HEK293 (cell line): ENCODE measurements around the gene CAD.
A peak's percentile ranks its signal among the peaks of the same experiment; 100 is the strongest.

ENCODE experiments used
- CTCF ChIA-PET: fragments of 350-600 bp; formaldehyde crosslinking; extraction: SDS; loops from one replicate; lab custom pipeline; 2021; ENCODE audit warnings: antibody characterized with exemption; lab: Yijun Ruan, JAX
- POLR2A ChIA-PET: fragments of 300-600 bp; formaldehyde crosslinking; extraction: SDS; loops from one replicate; lab custom pipeline; 2020; ENCODE audit warnings: antibody characterized with exemption, inconsistent platforms; lab: Yijun Ruan, JAX
- H3K27ac ChIP-seq: fragments of 200-500 bp; sonication (Bioruptor generic); 2 replicates; pipeline ENCODE4 v1.5.1; 2014; ENCODE audit warnings: low read depth, low read length, control low read depth, inconsistent platforms; ENCODE audit errors: extremely low read depth
- H3K36me3 ChIP-seq, 2 experiments: fragments of 200-500 bp in 1 of 2; sonication (Bioruptor generic) in 1 of 2; 1 replicate in 1 of 2; 2 replicates in 1 of 2; pipeline ENCODE4 v1.5.1; 2014 to 2017; ENCODE audit warnings: inconsistent platforms in 2 of 2, low read length in 2 of 2; ENCODE audit not compliant: control insufficient read depth in 2 of 2, insufficient read depth in 1 of 2
- H3K4me1 ChIP-seq: fragments of 200-500 bp; sonication (Bioruptor generic); 2 replicates; pipeline ENCODE4 v1.5.1; 2014; ENCODE audit warnings: mild to moderate bottlenecking, low read length, inconsistent platforms; ENCODE audit not compliant: control insufficient read depth, insufficient read depth
- H3K4me3 ChIP-seq: 2 replicates; pipeline ENCODE4 v1.5.1; 2011; ENCODE audit warnings: low read depth, mild to moderate bottlenecking, control low read depth, low read length, moderate library complexity
- H3K9me3 ChIP-seq: fragments of 200-500 bp; sonication (Bioruptor generic); 2 replicates; pipeline ENCODE4 v1.5.1; 2014; ENCODE audit warnings: low read depth, low read length, inconsistent platforms; ENCODE audit not compliant: control insufficient read depth, insufficient read depth
- PATZ1 ChIP-seq: fragments of 450-650 bp; formaldehyde crosslinking; IDR thresholded peaks from 2 replicates; pipeline ENCODE4 v1.5.1; 2016; ENCODE audit warnings: missing biosample characterization, missing genetic modification characterization
- RBAK ChIP-seq: fragments of 450-650 bp; formaldehyde crosslinking; IDR thresholded peaks from 2 replicates; pipeline ENCODE4 v1.5.1; 2016; ENCODE audit warnings: missing biosample characterization, missing genetic modification characterization
- TCF7L2 ChIP-seq: IDR thresholded peaks from 2 replicates; pipeline ENCODE4 v1.6.1; 2011; ENCODE audit warnings: low read depth, mild to moderate bottlenecking, inconsistent platforms, low read length, moderate library complexity, borderline replicate concordance
- ZBTB17 ChIP-seq: fragments of 450-650 bp; formaldehyde crosslinking; IDR thresholded peaks from 2 replicates; pipeline ENCODE4 v1.5.1; 2016; ENCODE audit warnings: missing biosample characterization, missing genetic modification characterization
- ZFP69B ChIP-seq: fragments of 450-650 bp; formaldehyde crosslinking; IDR thresholded peaks from 2 replicates; pipeline ENCODE4 v1.5.1; 2016; ENCODE audit warnings: missing biosample characterization, missing genetic modification characterization
- ZNF132 ChIP-seq: fragments of 450-650 bp; formaldehyde crosslinking; IDR thresholded peaks from 2 replicates; pipeline ENCODE4 v1.5.1; 2017; ENCODE audit warnings: missing biosample characterization, missing genetic modification characterization, borderline replicate concordance
- ZNF148 ChIP-seq: fragments of 450-650 bp; formaldehyde crosslinking; IDR thresholded peaks from 2 replicates; pipeline ENCODE4 v1.5.0; 2017; ENCODE audit warnings: missing biosample characterization, missing genetic modification characterization, borderline replicate concordance
- ZNF266 ChIP-seq: fragments of 450-650 bp; formaldehyde crosslinking; IDR thresholded peaks from 2 replicates; pipeline ENCODE4 v1.5.1; 2016; ENCODE audit warnings: missing biosample characterization, missing genetic modification characterization, low read depth
- ZNF280D ChIP-seq: fragments of 450-650 bp; formaldehyde crosslinking; IDR thresholded peaks from 2 replicates; pipeline ENCODE4 v1.5.1; 2016; ENCODE audit warnings: missing biosample characterization, missing genetic modification characterization
- ZNF335 ChIP-seq: fragments of 450-650 bp; formaldehyde crosslinking; conservative IDR thresholded peaks from 2 replicates; pipeline ENCODE4 v1.5.1; 2016; ENCODE audit warnings: missing biosample characterization, missing genetic modification characterization
- ZNF398 ChIP-seq: fragments of 450-650 bp; formaldehyde crosslinking; IDR thresholded peaks from 2 replicates; pipeline ENCODE4 v1.5.1; 2017; ENCODE audit warnings: missing biosample characterization, missing genetic modification characterization
- ZNF48 ChIP-seq: fragments of 450-650 bp; formaldehyde crosslinking; IDR thresholded peaks from 2 replicates; pipeline ENCODE4 v1.5.1; 2016; ENCODE audit warnings: missing biosample characterization, missing genetic modification characterization
- ZNF513 ChIP-seq: fragments of 450-650 bp; IDR thresholded peaks from 2 replicates; pipeline ENCODE4 v1.5.1; 2018; ENCODE audit warnings: missing biosample characterization, missing genetic modification characterization
- ZNF518A ChIP-seq: fragments of 450-650 bp; formaldehyde crosslinking; conservative IDR thresholded peaks from 2 replicates; pipeline ENCODE4 v1.5.1; 2016; ENCODE audit warnings: low read depth, missing biosample characterization, missing genetic modification characterization
- ZNF624 ChIP-seq: fragments of 450-650 bp; formaldehyde crosslinking; IDR thresholded peaks from 2 replicates; pipeline ENCODE4 v1.5.1; 2017; ENCODE audit warnings: missing biosample characterization, missing genetic modification characterization
- ZNF629 ChIP-seq: fragments of 450-650 bp; formaldehyde crosslinking; IDR thresholded peaks from 2 replicates; pipeline ENCODE4 v1.5.1; 2017; ENCODE audit warnings: missing biosample characterization, missing genetic modification characterization
- ZNF654 ChIP-seq: fragments of 450-650 bp; formaldehyde crosslinking; IDR thresholded peaks from 2 replicates; pipeline ENCODE4 v1.5.1; 2016; ENCODE audit warnings: low read depth, missing biosample characterization, missing genetic modification characterization
- ZNF658 ChIP-seq: fragments of 450-650 bp; formaldehyde crosslinking; IDR thresholded peaks from 2 replicates; pipeline ENCODE4; 2016; ENCODE audit warnings: missing biosample characterization, missing genetic modification characterization
- ZSCAN4 ChIP-seq: fragments of 450-650 bp; formaldehyde crosslinking; IDR thresholded peaks from 2 replicates; pipeline ENCODE4 v1.5.1; 2017; ENCODE audit warnings: missing biosample characterization, missing genetic modification characterization

Gene CAD

GRCh38 chr2:27261241-27261925 is 44.2 kb downstream of the CAD start:
- peaks cover 9% of the 10 kb centered on the region for H3K4me1 ChIP-seq
- no peaks in the 10 kb centered on the region for H3K9me3 ChIP-seq
- H3K27ac ChIP-seq = no peak overlapping the region
- H3K36me3 ChIP-seq = peaks cover 0 to 15% of the 10 kb centered on the region in 2 experiments; a peak in 1 of 3 replicates
- peak overlapping the region; percentile 6; the same call in 1 of the 2 replicates for H3K4me3 ChIP-seq
- ChIA-PET POLR2A (no interaction called here), CTCF (interaction anchor here (0.6 to 1.1 kb wide), 2 partner anchors 10 kb away, joined by 3 to 4 read pairs; no protein-coding TSS in a partner anchor)
- no peak for TF ChIP-seq ZNF654 (tag by site-specific recombination)
- TF ChIP-seq PATZ1 = peak; percentile 25; the same call in 1 of the 2 replicates
- TF ChIP-seq ZNF629 (tag by site-specific recombination) = no peak
- no peak for TF ChIP-seq ZNF48 (tag by site-specific recombination)
- TF ChIP-seq ZNF658 (tag by site-specific recombination) = no peak
- no peak for TF ChIP-seq ZNF518A (tag by site-specific recombination)
- no peak for TF ChIP-seq ZNF266
- no peak for TF ChIP-seq RBAK (tag by site-specific recombination)
- no peak for TF ChIP-seq ZFP69B (tag by site-specific recombination)
- TF ChIP-seq ZSCAN4 (tag by site-specific recombination) = no peak
- TF ChIP-seq ZBTB17 (tag by site-specific recombination) = 0 out of 2 replicates have a peak, but pooled peaks have one; percentile 24
- TF ChIP-seq ZNF513 (tag by site-specific recombination) = no peak
- TF ChIP-seq TCF7L2 = no peak
- no peak for TF ChIP-seq ZNF624
- TF ChIP-seq ZNF335 (tag by site-specific recombination) = peak; percentile 67
- TF ChIP-seq ZNF148 (tag by site-specific recombination) = no peak
- no peak for TF ChIP-seq ZNF398
- TF ChIP-seq ZNF280D = no peak
- no peak for TF ChIP-seq ZNF132 (tag by site-specific recombination)
